ENCODE results near the gene H2AZ1.
"Not testable (repeated sequence)": the region's sequence is repeated elsewhere in the genome, so short reads cannot be mapped to it uniquely, and the experiment has no call there.

Gene H2AZ1

DNA sequence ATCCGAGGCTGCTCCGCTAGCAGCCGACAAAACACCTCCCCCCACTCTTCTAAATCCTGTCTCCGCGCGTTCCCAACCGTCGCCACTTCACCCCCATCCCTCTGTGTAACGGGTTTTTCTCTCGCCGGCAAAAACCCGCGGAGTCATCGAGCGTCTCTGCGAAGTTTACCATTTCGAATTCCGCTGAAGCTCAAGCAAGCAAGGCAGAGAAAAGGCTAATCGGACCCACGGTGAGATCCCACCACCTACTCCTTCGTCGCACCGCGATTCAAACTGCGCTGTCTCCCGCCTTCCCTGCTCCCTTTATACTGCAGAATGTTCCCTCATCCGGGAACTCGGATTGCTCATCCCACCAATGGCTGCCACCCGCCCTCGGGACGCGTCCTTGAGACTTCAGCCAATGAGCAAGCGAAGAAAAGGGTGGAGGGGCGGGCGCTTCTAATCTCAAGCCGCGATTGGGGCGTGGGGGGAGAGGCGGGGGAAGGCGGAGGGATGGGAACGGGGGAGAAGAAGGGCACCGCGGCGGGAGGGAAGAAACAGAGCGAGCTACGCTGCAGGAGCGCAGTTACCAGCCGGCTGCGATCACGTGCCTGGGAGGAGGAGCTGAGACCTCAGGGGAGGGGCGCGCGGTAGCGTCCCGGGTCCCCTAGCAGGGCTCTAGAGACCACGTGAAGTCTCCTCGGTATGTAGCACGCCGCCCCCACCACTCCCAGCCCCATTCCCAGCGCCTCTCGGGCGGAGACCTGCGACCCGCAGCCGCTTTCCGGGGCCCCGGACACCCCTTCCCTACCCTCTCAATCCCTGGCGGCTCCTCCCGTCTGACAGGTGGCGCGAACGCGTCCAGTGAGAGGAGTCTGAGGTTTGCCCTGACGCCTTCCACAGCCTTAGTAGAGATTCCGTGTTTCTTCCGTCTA is at the start of gene H2AZ1:
H2AZ1 (minus strand) TSS at position 277 of the 914 bp plus-strand sequence; CDS start at position 172, 105 bp downstream.
- peak; percentile 99 for DNase-seq (ENCODE audit: low read depth, low spot score)

DNA sequence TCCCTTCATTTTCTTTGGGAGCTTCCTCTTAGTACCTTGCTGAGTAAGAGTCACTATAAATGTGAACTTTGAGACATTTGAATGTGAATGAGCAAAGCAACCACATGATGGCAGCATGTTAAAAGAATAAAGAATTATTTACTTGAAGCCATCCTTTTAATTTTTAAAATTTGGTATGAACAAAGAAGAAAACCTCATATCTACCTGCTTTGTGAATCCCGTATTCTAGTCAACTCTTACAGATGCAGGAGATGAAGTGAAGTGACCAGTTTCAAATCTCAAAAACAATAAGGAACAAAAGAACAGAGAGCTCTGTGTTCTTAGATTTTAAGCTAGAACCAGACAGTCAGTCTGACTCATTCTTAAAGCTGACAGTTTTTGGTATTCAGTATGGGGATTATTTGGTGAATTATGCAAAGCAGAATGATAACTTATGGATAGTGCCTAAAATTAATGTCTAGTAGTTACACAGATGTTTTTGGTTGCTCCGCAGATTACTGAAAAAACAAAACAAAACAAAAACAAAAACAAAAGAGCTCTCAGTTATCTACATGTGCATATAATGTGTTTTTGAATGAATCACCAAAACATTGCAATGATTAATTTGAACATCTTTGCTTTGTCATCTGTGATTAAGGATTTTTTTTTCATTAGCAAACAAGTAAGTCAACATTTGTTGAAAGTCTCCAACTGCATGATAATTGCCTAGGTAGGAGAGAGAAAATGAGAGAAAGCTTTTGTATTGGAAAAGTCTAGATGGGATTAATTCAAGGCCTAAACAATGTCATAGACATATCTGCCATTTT is 48.2 kb upstream of the H2AZ1 start:
- DNase-seq (ENCODE audit: low read depth, low spot score): peak; percentile 54

DNA sequence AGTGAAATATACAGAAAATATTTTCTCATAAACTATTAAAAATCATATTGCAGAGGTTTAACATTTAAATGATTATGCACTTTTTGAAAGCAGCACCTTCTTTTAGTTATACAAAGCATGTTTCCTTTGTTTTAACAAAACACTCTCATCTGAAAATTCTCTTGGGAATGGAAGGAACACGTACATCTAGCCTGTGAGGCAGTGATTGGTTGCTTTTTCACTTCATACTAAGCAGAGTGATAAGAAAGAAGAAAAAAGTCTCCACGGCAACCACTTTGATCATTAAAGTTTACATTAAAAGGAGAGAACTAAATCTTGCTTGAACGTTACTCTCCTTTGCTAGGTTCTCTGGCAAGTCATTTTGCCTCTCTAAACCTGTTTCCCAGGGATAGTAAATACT is 41.7 kb upstream of the H2AZ1 start:
- no peak for DNase-seq (ENCODE audit: low read depth, low spot score)

DNA sequence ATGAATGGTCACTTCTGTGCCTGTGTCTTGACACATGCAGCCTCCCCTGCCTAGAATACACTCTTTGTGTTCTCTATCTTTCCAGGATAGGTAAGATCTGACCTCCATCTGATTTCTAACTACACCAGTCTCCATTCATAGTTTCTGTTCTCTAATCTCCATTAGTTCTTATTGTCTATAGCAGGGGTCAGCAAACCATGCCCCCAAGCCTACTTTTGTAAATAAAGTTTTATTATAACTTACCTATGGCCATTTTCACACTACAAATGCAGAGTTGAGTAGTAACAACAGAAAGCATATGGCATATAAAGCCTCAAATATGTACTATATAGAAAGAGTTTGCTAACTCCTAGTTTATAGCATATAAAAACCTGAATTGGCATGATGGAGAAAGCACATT is 37.6 kb upstream of the H2AZ1 start:
- DNase-seq (ENCODE audit: low read depth, low spot score): no peak

DNA sequence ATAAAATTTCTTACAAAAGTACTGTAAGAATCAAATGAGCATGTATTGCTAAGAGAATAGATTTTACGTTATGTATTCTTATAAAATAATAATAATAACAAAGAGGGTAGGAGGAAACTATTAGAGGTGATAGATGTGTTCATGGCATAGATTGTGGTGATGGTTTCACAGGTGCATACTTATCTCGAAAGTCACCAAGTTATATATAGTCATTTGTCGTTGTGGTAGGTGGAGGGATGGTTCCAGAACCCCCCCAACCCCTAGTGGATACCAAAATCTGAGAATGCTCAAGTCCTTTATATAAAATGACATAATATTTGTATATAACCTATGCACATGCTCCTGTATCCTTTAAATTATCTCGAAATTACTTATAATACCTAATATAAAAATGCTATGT is 36.7 kb upstream of the H2AZ1 start:
- no peak for DNase-seq (ENCODE audit: low read depth, low spot score)

DNA sequence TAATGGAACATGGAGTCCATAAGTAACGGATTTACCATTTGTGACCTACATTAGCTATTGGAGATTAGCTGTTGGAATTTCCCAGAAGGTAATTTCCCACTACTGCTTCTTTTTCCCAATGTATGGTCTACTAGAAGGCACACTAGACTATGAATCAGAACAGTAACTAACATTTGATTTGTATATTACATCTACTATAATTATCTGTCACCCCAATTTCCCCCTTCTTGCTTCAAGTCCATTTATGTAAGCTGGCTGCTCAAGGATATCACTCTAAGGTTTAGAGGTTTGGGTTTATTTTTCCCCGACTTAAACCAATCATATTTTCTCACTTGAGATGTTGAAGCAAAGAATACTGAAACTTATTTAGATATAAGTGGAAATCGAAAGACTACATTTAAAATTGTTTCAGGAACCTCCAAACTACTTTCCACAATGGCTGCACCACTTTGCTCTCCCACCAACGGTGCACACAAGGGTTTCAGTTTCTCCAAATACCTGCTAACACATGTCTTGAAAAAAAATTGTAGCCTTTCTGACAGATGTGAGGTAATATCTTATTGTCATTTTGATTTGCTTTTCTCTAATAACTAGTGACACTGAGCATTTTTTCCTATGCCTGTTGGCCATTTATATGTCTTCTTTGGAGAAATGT is 33.3 kb upstream of the H2AZ1 start:
- DNase-seq (ENCODE audit: low read depth, low spot score): no peak

DNA sequence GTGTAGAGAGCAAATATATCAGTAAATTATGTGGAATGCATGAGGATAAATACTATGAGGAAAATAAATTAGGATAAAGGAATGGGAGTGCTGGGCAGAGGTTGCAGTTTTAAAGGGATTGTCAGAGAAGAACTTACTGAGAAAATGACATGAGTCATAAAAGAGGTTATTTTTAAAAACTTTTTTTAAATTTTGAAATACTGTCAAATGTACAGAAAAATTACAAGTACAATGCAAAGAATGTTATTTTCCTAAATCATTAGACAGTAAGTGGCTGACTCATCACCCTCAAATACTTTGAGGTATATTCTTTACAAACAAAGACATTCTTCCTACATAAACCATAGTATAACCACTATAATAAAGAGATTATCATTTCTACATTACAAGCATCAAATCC is 29.8 kb upstream of the H2AZ1 start:
- DNase-seq (ENCODE audit: low read depth, low spot score): no peak

DNA sequence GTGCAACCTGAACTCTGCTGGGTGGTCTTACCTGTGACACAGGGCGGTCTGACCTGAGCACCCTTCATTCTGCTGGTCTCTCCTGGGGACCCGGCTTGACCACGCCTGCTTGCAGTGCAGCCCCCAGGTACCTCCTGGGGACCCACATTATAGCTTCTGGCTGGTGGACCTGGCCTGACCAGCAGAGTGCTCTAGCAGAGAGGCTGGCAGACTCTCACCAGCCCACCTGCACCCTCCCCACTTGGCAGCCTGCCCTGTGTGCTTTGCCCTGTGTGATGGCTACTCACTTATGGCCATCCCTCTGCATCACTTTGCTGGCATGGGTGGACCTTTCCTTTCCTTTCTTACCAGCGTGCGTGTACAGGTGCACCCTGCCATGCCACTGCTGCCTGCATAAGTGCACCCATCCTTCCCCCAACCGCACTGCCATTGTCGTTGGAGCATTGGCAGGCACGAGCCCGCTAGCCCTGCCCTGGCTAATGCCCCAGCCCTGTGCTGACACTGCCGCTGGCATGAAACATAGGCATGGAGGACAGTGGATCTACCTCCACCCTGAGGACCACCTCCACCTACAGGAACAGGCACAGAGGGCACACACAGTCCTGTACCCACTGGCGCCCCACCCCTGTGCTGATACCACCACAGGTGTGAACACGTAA is 21.5 kb upstream of the H2AZ1 start:
- no peak for DNase-seq (ENCODE audit: low read depth, low spot score)

DNA sequence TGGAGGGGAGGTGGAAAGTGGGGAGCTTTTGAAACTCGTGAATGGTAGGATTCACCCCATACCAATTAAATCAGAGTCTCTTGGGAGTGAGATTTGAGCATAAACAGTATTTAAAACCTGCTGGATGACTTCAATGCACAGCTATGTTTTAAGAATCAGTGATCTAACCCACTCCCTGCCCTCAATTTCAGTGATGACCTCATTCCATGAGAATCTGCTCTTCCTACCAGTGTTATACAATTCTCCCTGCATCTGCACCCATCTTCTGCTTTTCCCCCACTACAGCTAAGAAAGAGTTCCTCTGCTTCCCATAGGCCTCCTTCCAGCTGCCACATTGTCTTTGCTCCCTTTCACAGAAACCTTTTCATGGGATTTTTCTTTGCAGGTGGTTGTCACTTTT is 18.3 kb upstream of the H2AZ1 start:
- peak; percentile 74 for DNase-seq (ENCODE audit: low read depth, low spot score)

DNA sequence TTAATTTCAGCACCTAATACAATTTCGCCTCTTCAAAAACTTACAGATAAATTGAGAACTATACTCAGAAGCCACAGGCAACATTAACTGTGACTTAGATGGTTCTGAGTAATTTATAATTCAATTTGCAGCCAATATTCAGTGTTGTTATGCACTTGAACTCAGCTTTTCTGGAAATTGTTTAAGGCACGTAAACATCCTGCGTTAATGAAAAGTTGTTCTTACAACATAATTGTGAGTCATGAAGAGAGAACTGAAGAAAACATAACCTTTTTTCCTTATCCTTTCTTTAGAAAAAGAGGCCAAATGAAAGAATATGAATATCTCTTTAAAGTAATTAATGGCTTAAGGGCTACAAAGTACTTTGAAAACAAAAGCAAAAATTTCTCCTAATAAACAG is 16.6 kb upstream of the H2AZ1 start:
- DNase-seq (ENCODE audit: low read depth, low spot score): no peak

DNA sequence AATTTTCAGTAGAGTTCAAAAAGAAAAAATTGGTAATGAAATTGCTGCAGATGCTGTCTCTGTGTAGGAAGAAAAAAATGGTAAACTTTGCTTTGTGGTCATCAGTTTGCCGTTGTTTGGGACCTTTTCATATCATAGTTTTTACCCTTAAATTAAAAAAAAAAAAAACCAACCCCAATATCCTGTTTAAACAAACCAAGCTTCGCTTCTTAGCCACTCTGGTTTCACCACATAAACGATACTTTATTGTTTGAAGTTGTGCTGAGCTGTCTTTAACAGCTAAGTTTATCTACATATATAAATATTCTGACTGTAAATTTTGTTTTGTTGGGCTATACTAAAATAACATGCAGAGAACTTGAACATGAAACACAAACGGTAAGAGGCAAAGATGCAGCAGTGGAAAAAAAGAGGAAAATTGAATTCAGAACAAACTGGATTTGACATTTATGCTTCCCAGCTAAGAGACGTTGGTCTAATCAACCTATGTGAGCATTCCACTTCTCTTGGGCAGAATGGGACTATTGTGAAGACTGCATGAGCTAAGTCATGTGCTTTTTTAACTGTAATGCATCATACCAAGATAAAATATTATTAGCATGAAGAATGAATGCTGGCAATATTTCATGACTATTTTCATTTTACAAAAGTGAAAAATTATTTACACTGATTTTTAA is 15.7 kb upstream of the H2AZ1 start:
- no peak for DNase-seq (ENCODE audit: low read depth, low spot score)

DNA sequence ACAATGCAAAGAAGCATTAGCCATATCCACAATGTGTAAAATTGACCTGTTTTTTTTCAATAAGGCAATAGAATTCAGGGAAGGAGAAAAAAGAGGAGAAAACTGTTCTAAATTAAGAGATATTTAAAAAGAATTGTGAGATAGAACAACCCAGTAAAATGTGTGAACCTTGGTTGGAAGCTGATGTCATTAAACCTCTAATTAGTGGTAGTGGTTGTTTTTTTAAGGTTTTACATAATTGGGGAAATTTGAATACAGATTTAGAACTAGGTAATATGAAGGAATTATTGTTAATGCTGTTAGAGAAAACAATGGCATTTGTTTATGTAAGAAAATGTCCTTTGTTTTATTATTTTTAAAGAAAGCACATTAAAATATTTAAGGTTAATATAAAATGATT is 15.1 kb upstream of the H2AZ1 start:
- DNase-seq (ENCODE audit: low read depth, low spot score): no peak

DNA sequence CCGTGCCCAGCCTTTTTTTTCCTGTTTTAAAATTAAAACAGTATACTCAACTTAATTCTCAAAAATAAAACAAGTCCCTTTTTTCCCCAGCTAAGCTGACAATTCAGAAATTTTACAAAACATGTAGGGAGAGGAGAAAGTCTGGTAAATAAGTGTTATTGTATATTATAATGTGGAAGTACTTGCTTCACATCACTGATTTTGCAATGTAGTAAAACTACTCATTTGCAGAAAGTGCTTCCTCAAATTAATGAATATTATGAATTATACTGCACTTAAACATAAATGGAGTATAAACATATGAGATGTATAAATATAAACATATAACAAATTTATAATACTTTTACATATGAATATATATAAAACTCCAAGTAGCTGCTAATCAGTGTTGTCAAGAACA is 11.6 kb upstream of the H2AZ1 start:
- no peak for DNase-seq (ENCODE audit: low read depth, low spot score)

DNA sequence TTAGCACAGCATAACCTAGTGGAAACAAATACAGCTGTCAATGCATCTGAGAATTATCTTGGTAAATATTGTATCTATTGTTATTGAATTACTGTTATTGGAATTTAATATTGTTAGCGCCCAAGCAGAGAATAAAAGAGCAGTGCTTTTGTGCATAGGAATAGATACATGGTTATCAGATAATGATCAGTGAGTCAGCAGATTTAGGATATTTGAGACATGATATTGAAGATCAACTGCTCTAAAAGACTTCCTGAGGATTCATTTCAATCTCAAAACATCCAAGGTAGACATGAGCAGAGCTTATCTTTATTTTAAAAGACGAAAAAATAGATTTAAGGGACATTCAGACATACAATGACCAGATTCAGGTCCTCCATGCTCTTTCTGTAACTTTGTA is 10.6 kb upstream of the H2AZ1 start:
- DNase-seq (ENCODE audit: low read depth, low spot score): no peak

DNA sequence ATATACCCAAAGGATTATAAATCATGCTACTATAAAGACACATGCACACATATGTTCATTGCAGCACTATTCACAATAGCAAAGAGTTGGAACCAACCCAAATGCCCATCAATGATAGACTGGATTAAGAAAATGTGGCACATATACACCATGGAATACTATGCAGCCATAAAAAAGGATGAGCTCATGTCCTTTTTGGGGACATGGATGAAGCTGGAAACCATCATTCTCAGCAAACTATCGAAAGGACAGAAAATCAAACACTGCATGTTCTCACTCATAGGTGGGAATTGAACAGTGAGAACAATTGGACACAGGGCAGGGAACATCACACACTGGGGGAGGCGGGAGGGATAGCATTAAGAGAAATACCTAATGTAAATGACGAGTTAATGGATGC is 8.1 kb upstream of the H2AZ1 start:
- not testable (repeated sequence) for DNase-seq (ENCODE audit: low read depth, low spot score)

DNA sequence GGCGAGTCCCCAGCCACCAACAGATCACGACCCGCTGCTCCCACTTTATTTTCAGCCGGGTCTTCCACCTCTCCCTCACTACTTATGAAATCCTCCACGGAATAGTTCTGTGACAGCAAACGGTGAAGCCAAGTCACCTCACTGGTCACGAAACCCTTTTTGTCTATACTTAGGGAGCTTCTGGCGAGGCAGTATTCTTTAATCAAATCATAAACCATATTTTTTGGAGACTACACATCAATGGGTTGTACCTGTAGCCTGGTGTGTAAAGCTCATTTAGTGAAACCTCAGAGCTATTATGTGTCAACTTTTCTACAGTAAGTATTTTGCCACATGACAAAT is 809 bp upstream of the H2AZ1 start:
- no peak for DNase-seq (ENCODE audit: low read depth, low spot score)

DNA sequence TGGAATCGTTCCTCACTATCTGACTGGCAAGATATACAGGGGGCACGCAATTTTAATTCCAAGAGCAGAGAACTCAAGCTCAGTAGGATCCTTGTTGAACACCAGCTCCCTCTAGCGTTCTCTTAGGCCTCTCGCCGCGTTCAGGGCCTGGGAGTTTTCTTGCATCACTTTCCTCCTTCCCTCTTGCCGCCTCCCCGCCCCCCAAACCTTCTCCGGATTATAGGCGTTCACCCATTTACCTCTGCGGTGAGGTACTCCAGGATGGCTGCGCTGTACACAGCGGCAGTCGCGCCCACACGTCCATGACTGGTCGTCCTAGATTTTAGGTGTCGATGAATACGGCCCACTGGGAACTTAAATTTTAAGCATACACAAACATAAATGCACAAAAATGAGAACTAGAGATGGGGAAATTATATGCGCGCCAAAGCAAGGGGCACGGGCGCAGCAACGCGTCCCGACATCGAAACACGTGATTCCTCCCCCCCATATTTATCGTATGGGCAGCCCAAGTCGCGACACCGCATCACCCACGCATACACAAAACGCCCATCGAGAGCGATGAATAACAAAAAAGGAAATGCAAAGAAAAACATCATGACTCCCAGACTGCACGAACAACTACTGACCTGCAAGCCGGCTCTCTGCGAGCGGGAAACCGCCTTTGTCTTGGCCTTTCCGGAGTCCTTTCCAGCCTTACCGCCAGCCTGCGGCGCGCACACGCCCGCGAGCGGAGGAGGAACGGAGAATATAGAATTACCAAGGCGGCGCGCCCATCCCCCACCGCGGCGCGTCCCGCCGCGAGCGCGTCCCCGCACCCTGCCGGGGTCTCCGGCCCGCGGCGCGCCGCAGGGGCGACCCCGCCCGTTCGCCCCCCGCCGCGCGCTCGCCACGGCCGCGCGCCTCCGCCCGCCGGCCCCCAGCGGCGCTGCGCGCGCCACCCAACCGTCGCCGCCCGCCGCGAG is 759 bp downstream of the H2AZ1 start:
- peak; percentile 96 for DNase-seq (ENCODE audit: low read depth, low spot score)

DNA sequence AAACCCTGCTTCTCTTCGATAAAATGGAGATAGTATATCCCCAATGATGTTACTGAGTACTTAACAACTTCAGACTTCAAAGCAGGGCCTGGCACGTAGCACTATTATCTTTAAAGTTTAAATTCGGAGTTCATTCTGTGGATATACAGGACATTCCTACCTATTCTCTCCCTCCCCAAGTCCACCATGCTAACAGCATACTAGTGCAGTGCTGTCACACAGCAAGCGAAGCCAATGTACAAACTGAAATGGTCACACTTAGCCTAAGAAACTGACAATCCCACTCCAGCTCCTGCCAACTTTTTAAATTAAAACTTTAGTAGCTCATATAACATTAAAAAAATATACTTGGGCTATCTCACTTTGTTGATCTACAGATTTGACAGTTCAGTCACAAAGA is 2.5 kb downstream of the H2AZ1 start:
- DNase-seq (ENCODE audit: low read depth, low spot score): no peak

DNA sequence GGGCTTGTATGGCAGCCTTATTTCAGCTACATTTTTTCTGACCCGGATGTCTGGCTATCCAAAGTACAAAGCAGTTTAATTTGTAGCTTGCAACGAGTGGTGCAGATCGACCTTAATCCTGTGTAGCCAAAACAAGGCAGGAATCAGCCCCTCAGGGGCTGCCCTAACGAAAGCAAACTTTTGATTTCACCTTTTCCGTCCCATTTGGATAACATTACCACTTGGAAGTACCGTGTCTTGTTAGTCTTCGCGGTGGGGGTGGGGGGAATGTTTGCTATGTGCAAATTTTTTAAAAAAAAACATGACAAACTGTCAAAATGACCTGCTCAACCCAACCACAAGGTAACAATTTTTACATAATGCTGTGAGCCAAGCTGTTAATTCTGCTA is 2.9 kb downstream of the H2AZ1 start:
- DNase-seq (ENCODE audit: low read depth, low spot score): no peak
